Non-pigmented ciliary epithelial cell (primary cell): ENCODE measurements around the gene TENM4.
A peak's percentile ranks its signal among the peaks of the same experiment; 100 is the strongest.

ENCODE experiments used
- DNase-seq: peaks from one replicate; pipeline ENCODE4 v3.0.0-alpha.2; 2010; ENCODE audit warnings: low read depth

The TENM4 gene

GRCh38 chr11:78935398-78936068 lies 505.3 kb downstream of the TENM4 start:
- DNase-seq: no peak

GRCh38 chr11:78933350-78933749 lies 507.5 kb downstream of the TENM4 start:
- no peak for DNase-seq

GRCh38 chr11:78932757-78933156 lies 508.1 kb downstream of the TENM4 start:
- DNase-seq: no peak

GRCh38 chr11:78931891-78932290 lies 508.9 kb downstream of the TENM4 start:
- no peak for DNase-seq

GRCh38 chr11:78930810-78931523 lies 509.9 kb downstream of the TENM4 start:
- DNase-seq: no peak

- no peak for DNase-seq
These were observed 511.0 kb downstream of the TENM4 start for GRCh38 chr11:78929906-78930220.

- no peak for DNase-seq
These were observed 511.5 kb downstream of the TENM4 start for GRCh38 chr11:78929207-78929905.

- no peak for DNase-seq
These were observed 513.3 kb downstream of the TENM4 start for GRCh38 chr11:78927511-78927910.

GRCh38 chr11:78926633-78927338 lies 514.0 kb downstream of the TENM4 start:
- DNase-seq: peak; percentile 8

- no peak for DNase-seq
These were observed 515.4 kb downstream of the TENM4 start for GRCh38 chr11:78925387-78925786.

- DNase-seq: no peak
These were observed 517.8 kb downstream of the TENM4 start for GRCh38 chr11:78922859-78923625.

GRCh38 chr11:78921509-78921908 lies 519.3 kb downstream of the TENM4 start:
- DNase-seq: no peak

GRCh38 chr11:78920329-78920728 lies 520.5 kb downstream of the TENM4 start:
- DNase-seq: no peak

GRCh38 chr11:78916759-78917158 lies 524.1 kb downstream of the TENM4 start:
- no peak for DNase-seq

GRCh38 chr11:78914503-78914902 lies 526.3 kb downstream of the TENM4 start:
- no peak for DNase-seq

GRCh38 chr11:78912778-78913177 lies 528.1 kb downstream of the TENM4 start:
- no peak for DNase-seq

GRCh38 chr11:78910322-78910721 lies 530.5 kb downstream of the TENM4 start:
- DNase-seq: no peak

- DNase-seq: no peak
These were observed 531.4 kb downstream of the TENM4 start for GRCh38 chr11:78909386-78909785.

GRCh38 chr11:78907636-78908035 lies 533.2 kb downstream of the TENM4 start:
- no peak for DNase-seq

GRCh38 chr11:78906566-78906965 lies 534.3 kb downstream of the TENM4 start:
- no peak for DNase-seq

GRCh38 chr11:78905756-78906155 lies 535.1 kb downstream of the TENM4 start:
- DNase-seq: no peak
